GM06990 (cell line): ENCODE measurements around the gene OR2F1.

Source experiments
- DNase-seq: peaks from one replicate; pipeline ENCODE4 v3.0.0-alpha.2; 2011; ENCODE audit not compliant: insufficient read length; ENCODE audit errors: extremely low read depth
- H3K27me3 ChIP-seq: replicated peaks from 2 replicates; pipeline ENCODE4 v1.6.0; 2011; ENCODE audit warnings: low read length; ENCODE audit not compliant: control insufficient read depth, insufficient read depth
- H3K36me3 ChIP-seq: 2 replicates; pipeline ENCODE4 v1.5.1; 2011; ENCODE audit warnings: low read length; ENCODE audit not compliant: control insufficient read depth, insufficient read depth
- H3K4me3 ChIP-seq: replicated peaks from 2 replicates; pipeline ENCODE4 v1.5.1; 2011; ENCODE audit warnings: low read depth, mild to moderate bottlenecking, control low read depth, low read length
- TF ChIP-seq, protein P1 (sequence below): IDR thresholded peaks from 2 replicates; pipeline ENCODE4 v1.5.1; 2011; ENCODE audit warnings: low read length, control low read depth, mild to moderate bottlenecking, inconsistent platforms; ENCODE audit not compliant: insufficient read depth, poor library complexity, severe bottlenecking

The OR2F1 gene

DNA sequence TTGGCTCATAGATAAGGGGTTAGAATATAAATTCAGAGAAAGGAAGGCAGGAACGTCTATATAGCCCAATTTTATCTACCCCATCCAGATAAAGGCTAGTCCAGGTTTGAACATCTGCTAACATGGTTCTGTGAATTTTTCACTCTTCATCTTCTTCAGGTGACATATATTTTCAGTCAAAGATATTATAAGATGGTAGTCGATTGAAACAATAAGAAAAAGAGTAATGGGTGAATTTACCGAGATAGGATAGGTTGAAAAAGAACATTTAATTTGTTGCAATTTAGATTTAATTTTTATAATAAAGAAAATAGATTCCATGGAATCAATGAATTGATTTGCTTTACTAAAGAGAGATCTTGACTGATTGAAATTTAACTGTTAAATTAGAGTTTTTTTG, at the start of gene OR2F1:
Gene OR2F1 (plus strand): TSS at position 301 of the 400 bp plus-strand sequence. CDS start 5,127 bp downstream, outside the sequence.
- no peak for DNase-seq
- no peaks in the 10 kb centered on the region for H3K36me3 ChIP-seq
- TF ChIP-seq, protein P1, sequence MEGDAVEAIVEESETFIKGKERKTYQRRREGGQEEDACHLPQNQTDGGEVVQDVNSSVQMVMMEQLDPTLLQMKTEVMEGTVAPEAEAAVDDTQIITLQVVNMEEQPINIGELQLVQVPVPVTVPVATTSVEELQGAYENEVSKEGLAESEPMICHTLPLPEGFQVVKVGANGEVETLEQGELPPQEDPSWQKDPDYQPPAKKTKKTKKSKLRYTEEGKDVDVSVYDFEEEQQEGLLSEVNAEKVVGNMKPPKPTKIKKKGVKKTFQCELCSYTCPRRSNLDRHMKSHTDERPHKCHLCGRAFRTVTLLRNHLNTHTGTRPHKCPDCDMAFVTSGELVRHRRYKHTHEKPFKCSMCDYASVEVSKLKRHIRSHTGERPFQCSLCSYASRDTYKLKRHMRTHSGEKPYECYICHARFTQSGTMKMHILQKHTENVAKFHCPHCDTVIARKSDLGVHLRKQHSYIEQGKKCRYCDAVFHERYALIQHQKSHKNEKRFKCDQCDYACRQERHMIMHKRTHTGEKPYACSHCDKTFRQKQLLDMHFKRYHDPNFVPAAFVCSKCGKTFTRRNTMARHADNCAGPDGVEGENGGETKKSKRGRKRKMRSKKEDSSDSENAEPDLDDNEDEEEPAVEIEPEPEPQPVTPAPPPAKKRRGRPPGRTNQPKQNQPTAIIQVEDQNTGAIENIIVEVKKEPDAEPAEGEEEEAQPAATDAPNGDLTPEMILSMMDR: no peak

GRCh38 chr7:143905509-143905908, 49.1 kb upstream of the OR2F1 start:
- DNase-seq: no peak
- Histone ChIP-seq H3K4me3 (no peak overlapping the region), H3K36me3 (no peaks in the 10 kb centered on the region), H3K27me3 (peaks cover 2% of the 10 kb centered on the region; the same call in 1 of the 2 replicates)
- TF ChIP-seq, protein P1: no peak

More for the DNA sequence above, at the start of gene OR2F1:
- Histone ChIP-seq H3K27me3 (no peaks in the 10 kb centered on the region), H3K4me3 (no peak within 1 kb of the TSS)

DNA sequence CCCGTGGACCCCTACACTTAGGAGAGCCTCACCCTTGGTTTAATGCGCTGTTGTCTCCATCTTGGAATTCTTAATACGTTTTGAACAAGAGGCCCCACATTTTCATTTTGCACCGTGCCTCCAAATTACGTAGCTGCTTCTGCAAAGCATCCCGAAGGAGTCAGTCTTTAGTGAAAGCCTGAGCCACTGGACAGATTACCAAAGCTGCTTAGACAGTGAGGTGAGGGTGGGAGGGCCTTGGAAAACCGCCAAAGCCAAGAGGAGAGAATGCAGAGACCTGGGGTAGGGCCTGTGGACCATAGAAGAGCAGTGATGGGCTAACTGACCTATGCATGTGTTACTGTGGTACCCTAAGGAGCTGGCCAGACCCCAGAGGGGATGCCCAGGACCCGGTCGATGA, 48.5 kb upstream of the OR2F1 start:
- Histone ChIP-seq H3K4me3 (no peak overlapping the region), H3K27me3 (peaks cover 2% of the 10 kb centered on the region), H3K36me3 (no peaks in the 10 kb centered on the region)
- no peak for DNase-seq
- TF ChIP-seq, protein P1: no peak

- Histone ChIP-seq H3K27me3 (peaks cover 2% of the 10 kb centered on the region), H3K4me3 (no peak overlapping the region), H3K36me3 (no peaks in the 10 kb centered on the region)
- TF ChIP-seq, protein P1: no peak
- no peak for DNase-seq
These were observed 47.7 kb upstream of the OR2F1 start for GRCh38 chr7:143906895-143907294.

- no peaks in the 10 kb centered on the region for H3K36me3 ChIP-seq
- no peak for DNase-seq
- TF ChIP-seq, protein P1: no peak
- H3K4me3 ChIP-seq: no peak overlapping the region
- H3K27me3 ChIP-seq: peaks cover 2% of the 10 kb centered on the region
These were observed 46.5 kb upstream of the OR2F1 start for GRCh38 chr7:143908120-143908519.

DNA sequence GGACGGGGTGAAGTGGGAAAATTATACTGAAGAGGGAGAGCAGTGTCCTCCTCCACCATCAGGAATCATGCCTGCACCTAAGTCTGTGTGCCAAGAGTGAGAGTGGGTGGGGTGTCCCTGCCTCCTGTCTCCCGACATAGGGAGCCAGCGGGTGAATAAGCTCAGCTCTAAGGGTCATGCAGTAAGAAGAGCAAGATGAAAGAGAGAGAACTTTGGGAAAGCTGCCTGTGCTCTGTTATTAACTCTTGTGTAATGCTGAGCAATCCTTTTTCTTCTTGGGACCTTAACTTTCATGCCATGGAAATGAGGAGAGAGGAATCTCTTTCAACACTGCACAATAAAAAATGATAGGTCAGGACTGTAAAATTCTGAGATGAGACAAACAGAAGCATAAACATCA, 44.8 kb upstream of the OR2F1 start:
- TF ChIP-seq, protein P1: no peak
- DNase-seq: no peak
- H3K4me3 ChIP-seq: no peak overlapping the region
- peaks cover 2% of the 10 kb centered on the region for H3K27me3 ChIP-seq
- no peaks in the 10 kb centered on the region for H3K36me3 ChIP-seq
